HEK293 (cell line): ENCODE measurements around the gene NUSAP1.

Experiments
- FEZF1 ChIP-seq: fragments of 450-650 bp; formaldehyde crosslinking; IDR thresholded peaks from 2 replicates; pipeline ENCODE4 v1.5.1; 2016; ENCODE audit warnings: missing biosample characterization, missing genetic modification characterization
- HOXC10 ChIP-seq: sonication (generic); formaldehyde crosslinking; IDR thresholded peaks from 2 replicates; pipeline ENCODE4 v1.8.1; 2023; ENCODE audit warnings: mild to moderate bottlenecking, missing genetic modification reagents
- IKZF3 ChIP-seq: fragments of 450-650 bp; IDR thresholded peaks from 2 replicates; pipeline ENCODE4 v1.5.0; 2018; ENCODE audit warnings: missing biosample characterization, mild to moderate bottlenecking, missing genetic modification characterization, moderate library complexity
- KLF10 ChIP-seq: fragments of 450-650 bp; IDR thresholded peaks from 2 replicates; pipeline ENCODE4 v1.5.1; 2018; ENCODE audit warnings: missing biosample characterization, mild to moderate bottlenecking, missing genetic modification characterization
- KLF9 ChIP-seq: fragments of 450-650 bp; formaldehyde crosslinking; IDR thresholded peaks from 2 replicates; pipeline ENCODE4 v1.5.1; 2016; ENCODE audit warnings: missing biosample characterization, missing genetic modification characterization, low read depth
- MYNN ChIP-seq: fragments of 450-650 bp; formaldehyde crosslinking; IDR thresholded peaks from 2 replicates; pipeline ENCODE4 v1.5.1; 2016; ENCODE audit warnings: missing biosample characterization, missing genetic modification characterization, borderline replicate concordance
- SALL2 ChIP-seq: fragments of 450-650 bp; formaldehyde crosslinking; IDR thresholded peaks from 2 replicates; pipeline ENCODE4 v1.5.0; 2017; ENCODE audit warnings: missing biosample characterization, mild to moderate bottlenecking, missing genetic modification characterization, borderline replicate concordance
- YY2 ChIP-seq: fragments of 450-650 bp; formaldehyde crosslinking; IDR thresholded peaks from 2 replicates; pipeline ENCODE4 v1.5.1; 2016; ENCODE audit warnings: missing biosample characterization, missing genetic modification characterization
- ZBTB26 ChIP-seq: fragments of 450-650 bp; formaldehyde crosslinking; optimal IDR thresholded peaks from 2 replicates; pipeline ENCODE3; 2016; ENCODE audit warnings: missing biosample characterization, mild to moderate bottlenecking, missing genetic modification characterization
- ZBTB6 ChIP-seq: fragments of 450-650 bp; formaldehyde crosslinking; IDR thresholded peaks from 2 replicates; pipeline ENCODE4 v1.5.1; 2017; ENCODE audit warnings: missing biosample characterization, missing genetic modification characterization
- ZBTB7A ChIP-seq: fragments of 450-650 bp; formaldehyde crosslinking; IDR thresholded peaks from 2 replicates; pipeline ENCODE4 v1.5.1; 2016; ENCODE audit warnings: low read depth, missing biosample characterization, missing genetic modification characterization
- ZBTB8A ChIP-seq: fragments of 450-650 bp; formaldehyde crosslinking; IDR thresholded peaks from 2 replicates; pipeline ENCODE4 v1.5.1; 2016; ENCODE audit warnings: missing biosample characterization, missing genetic modification characterization
- ZFP37 ChIP-seq: fragments of 450-650 bp; formaldehyde crosslinking; IDR thresholded peaks from 2 replicates; pipeline ENCODE4 v1.5.1; 2016; ENCODE audit warnings: missing biosample characterization, missing genetic modification characterization
- ZNF10 ChIP-seq: fragments of 450-650 bp; formaldehyde crosslinking; IDR thresholded peaks from 2 replicates; pipeline ENCODE4 v1.5.1; 2017; ENCODE audit warnings: missing biosample characterization, missing genetic modification characterization
- ZNF121 ChIP-seq: fragments of 450-650 bp; formaldehyde crosslinking; IDR thresholded peaks from 2 replicates; pipeline ENCODE4 v1.5.1; 2016; ENCODE audit warnings: missing biosample characterization, missing genetic modification characterization
- ZNF132 ChIP-seq: fragments of 450-650 bp; formaldehyde crosslinking; IDR thresholded peaks from 2 replicates; pipeline ENCODE4 v1.5.1; 2017; ENCODE audit warnings: missing biosample characterization, missing genetic modification characterization, borderline replicate concordance
- ZNF133 ChIP-seq: fragments of 450-650 bp; formaldehyde crosslinking; IDR thresholded peaks from 2 replicates; pipeline ENCODE4 v1.5.1; 2016; ENCODE audit warnings: missing biosample characterization, missing genetic modification characterization
- ZNF174 ChIP-seq: fragments of 450-650 bp; formaldehyde crosslinking; IDR thresholded peaks from 2 replicates; pipeline ENCODE4 v1.5.0; 2017; ENCODE audit warnings: missing biosample characterization, mild to moderate bottlenecking, missing genetic modification characterization
- ZNF211 ChIP-seq: fragments of 450-650 bp; formaldehyde crosslinking; IDR thresholded peaks from 2 replicates; pipeline ENCODE4 v1.5.1; 2016; ENCODE audit warnings: low read depth, missing biosample characterization, missing genetic modification characterization
- ZNF214 ChIP-seq: fragments of 450-650 bp; formaldehyde crosslinking; IDR thresholded peaks from 2 replicates; pipeline ENCODE4 v1.5.1; 2017; ENCODE audit warnings: missing biosample characterization, mild to moderate bottlenecking, missing genetic modification characterization, borderline replicate concordance
- ZNF221 ChIP-seq: fragments of 450-650 bp; formaldehyde crosslinking; IDR thresholded peaks from 2 replicates; pipeline ENCODE4 v1.5.1; 2017; ENCODE audit warnings: missing biosample characterization, missing genetic modification characterization, borderline replicate concordance
- ZNF239 ChIP-seq: fragments of 450-650 bp; formaldehyde crosslinking; IDR thresholded peaks from 2 replicates; pipeline ENCODE4 v1.5.1; 2016; ENCODE audit warnings: missing biosample characterization, missing genetic modification characterization
- ZNF248 ChIP-seq: fragments of 450-650 bp; formaldehyde crosslinking; IDR thresholded peaks from 2 replicates; pipeline ENCODE4 v1.5.1; 2017; ENCODE audit warnings: missing biosample characterization, missing genetic modification characterization
- ZNF266 ChIP-seq: fragments of 450-650 bp; formaldehyde crosslinking; IDR thresholded peaks from 2 replicates; pipeline ENCODE4 v1.5.1; 2016; ENCODE audit warnings: missing biosample characterization, missing genetic modification characterization, low read depth
- ZNF274 ChIP-seq, 2 experiments: fragments of 200-500 bp in 1 of 2; fragments of 450-650 bp in 1 of 2; sonication (Bioruptor generic) in 1 of 2; formaldehyde crosslinking in 1 of 2; IDR thresholded peaks; 2 replicates each; pipeline versions ENCODE4 v1.5.1 to v1.6.1; 2014 to 2016; ENCODE audit warnings: borderline replicate concordance in 1 of 2, inconsistent platforms in 1 of 2, low read length in 1 of 2, missing biosample characterization in 1 of 2, missing genetic modification characterization in 1 of 2
- ZNF302 ChIP-seq: fragments of 450-650 bp; formaldehyde crosslinking; IDR thresholded peaks from 2 replicates; pipeline ENCODE4 v1.5.1; 2016; ENCODE audit warnings: missing biosample characterization, missing genetic modification characterization, low read depth
- ZNF335 ChIP-seq: fragments of 450-650 bp; formaldehyde crosslinking; conservative IDR thresholded peaks from 2 replicates; pipeline ENCODE4 v1.5.1; 2016; ENCODE audit warnings: missing biosample characterization, missing genetic modification characterization
- ZNF341 ChIP-seq: fragments of 450-650 bp; formaldehyde crosslinking; IDR thresholded peaks from 2 replicates; pipeline ENCODE4; 2016; ENCODE audit warnings: low read depth, missing biosample characterization, missing genetic modification characterization
- ZNF37A ChIP-seq: fragments of 450-650 bp; IDR thresholded peaks from 2 replicates; pipeline ENCODE4 v1.5.1; 2018; ENCODE audit warnings: missing biosample characterization, missing genetic modification characterization
- ZNF391 ChIP-seq: fragments of 450-650 bp; formaldehyde crosslinking; IDR thresholded peaks from 2 replicates; pipeline ENCODE4 v1.5.1; 2016; ENCODE audit warnings: low read depth, missing biosample characterization, missing genetic modification characterization, borderline replicate concordance
- ZNF394 ChIP-seq: fragments of 450-650 bp; formaldehyde crosslinking; IDR thresholded peaks from 2 replicates; pipeline ENCODE4 v1.5.1; 2016; ENCODE audit warnings: missing biosample characterization, missing genetic modification characterization, mild to moderate bottlenecking, moderate library complexity, borderline replicate concordance
- ZNF473 ChIP-seq: fragments of 450-650 bp; formaldehyde crosslinking; IDR thresholded peaks from 2 replicates; pipeline ENCODE4 v1.5.1; 2017; ENCODE audit warnings: missing biosample characterization, missing genetic modification characterization
- ZNF660 ChIP-seq: fragments of 450-650 bp; IDR thresholded peaks from 2 replicates; pipeline ENCODE4 v1.5.1; 2018; ENCODE audit warnings: missing biosample characterization, mild to moderate bottlenecking, missing genetic modification characterization
- ZNF76 ChIP-seq: fragments of 450-650 bp; formaldehyde crosslinking; IDR thresholded peaks from 2 replicates; pipeline ENCODE4; 2016; ENCODE audit warnings: low read depth, missing biosample characterization, missing genetic modification characterization, borderline replicate concordance
- ZNF776 ChIP-seq: fragments of 450-650 bp; formaldehyde crosslinking; IDR thresholded peaks from 2 replicates; pipeline ENCODE4 v1.5.0; 2017; ENCODE audit warnings: missing biosample characterization, missing genetic modification characterization, borderline replicate concordance
- ZNF777 ChIP-seq: fragments of 450-650 bp; formaldehyde crosslinking; IDR thresholded peaks from 2 replicates; pipeline ENCODE4 v1.5.1; 2017; ENCODE audit warnings: missing biosample characterization, missing genetic modification characterization, borderline replicate concordance
- ZNF791 ChIP-seq: fragments of 450-650 bp; formaldehyde crosslinking; IDR thresholded peaks from 2 replicates; pipeline ENCODE4 v1.5.1; 2016; ENCODE audit warnings: missing biosample characterization, missing genetic modification characterization
- ZNF792 ChIP-seq: fragments of 450-650 bp; formaldehyde crosslinking; IDR thresholded peaks from 2 replicates; pipeline ENCODE4 v1.5.1; 2016; ENCODE audit warnings: missing biosample characterization, missing genetic modification characterization
- ZSCAN16 ChIP-seq: fragments of 450-650 bp; formaldehyde crosslinking; IDR thresholded peaks from 2 replicates; pipeline ENCODE4 v1.5.1; 2016; ENCODE audit warnings: missing biosample characterization, missing genetic modification characterization
- ZSCAN23 ChIP-seq: fragments of 450-650 bp; formaldehyde crosslinking; IDR thresholded peaks from 2 replicates; pipeline ENCODE4 v1.5.1; 2016; ENCODE audit warnings: missing biosample characterization, missing genetic modification characterization

NUSAP1 gene

GRCh38 chr15:41416742-41417417, 84.2 kb downstream of the NUSAP1 start, which contains the start of gene RTF1 (continued):
- TF ChIP-seq ZNF174 (tag by site-specific recombination) = no peak
- no peak for TF ChIP-seq ZNF792 (tag by site-specific recombination)
- no peak for TF ChIP-seq ZNF133 (tag by site-specific recombination)
- TF ChIP-seq ZNF791 (tag by site-specific recombination) = no peak
- no peak for TF ChIP-seq SALL2 (tag by site-specific recombination)
- TF ChIP-seq ZNF341 = 0 out of 2 replicates have a peak, but pooled peaks have one; percentile 12
- 0 out of 2 replicates have a peak, but pooled peaks have one; percentile 6 for TF ChIP-seq ZBTB6 (tag by site-specific recombination)
- no peak for TF ChIP-seq ZNF211 (tag by site-specific recombination)
- TF ChIP-seq MYNN = no peak
- no peak for TF ChIP-seq ZBTB8A (tag by site-specific recombination)
- no peak for TF ChIP-seq ZSCAN16 (tag by site-specific recombination)
- peak; percentile 31; the same call in 1 of the 2 replicates for TF ChIP-seq ZNF660 (tag by site-specific recombination)
- TF ChIP-seq ZNF10 (tag by site-specific recombination) = no peak
- TF ChIP-seq HOXC10 (CRISPR knock-in tag) = no peak
- TF ChIP-seq ZNF274 (IDR thresholded peaks at IDR 0.05; ENCODE audit: low read length) = no peak
- TF ChIP-seq ZNF274 (tag by site-specific recombination; IDR thresholded peaks at IDR 0.05; ENCODE audit: borderline replicate concordance) = no peak
- no peak for TF ChIP-seq ZNF266 (tag by site-specific recombination)
- no peak for TF ChIP-seq ZNF221 (tag by site-specific recombination)
- TF ChIP-seq ZNF473 (tag by site-specific recombination) = no peak
- peak; percentile 44 for TF ChIP-seq ZNF335 (tag by site-specific recombination)
- no peak for TF ChIP-seq ZNF37A (tag by site-specific recombination)
- TF ChIP-seq ZBTB7A (tag by site-specific recombination) = no peak
- TF ChIP-seq ZNF214 (tag by site-specific recombination) = no peak
- no peak for TF ChIP-seq ZNF776 (tag by site-specific recombination)
- TF ChIP-seq ZSCAN23 (tag by site-specific recombination) = no peak
- no peak for TF ChIP-seq ZFP37 (tag by site-specific recombination)
- TF ChIP-seq ZNF121 = no peak
- peak; percentile 66 for TF ChIP-seq KLF10 (tag by site-specific recombination)
- TF ChIP-seq IKZF3 (tag by site-specific recombination) = no peak
- no peak for TF ChIP-seq ZNF132 (tag by site-specific recombination)
- no peak for TF ChIP-seq ZNF248 (tag by site-specific recombination)
- peak; percentile 85 for TF ChIP-seq ZBTB26
- TF ChIP-seq ZNF302 (tag by site-specific recombination) = no peak
- TF ChIP-seq ZNF76 (tag by site-specific recombination) = peak; percentile 20; the same call in 1 of the 2 replicates
- no peak for TF ChIP-seq ZNF391 (tag by site-specific recombination)
- TF ChIP-seq KLF9 = peak; percentile 66
- no peak for TF ChIP-seq FEZF1 (tag by site-specific recombination)
- TF ChIP-seq ZNF394 (tag by site-specific recombination) = no peak
- no peak for TF ChIP-seq ZNF777
- no peak for TF ChIP-seq YY2
- TF ChIP-seq ZNF239 (tag by site-specific recombination) = no peak
